ENCODE data around the gene PTGS1.

DNA sequence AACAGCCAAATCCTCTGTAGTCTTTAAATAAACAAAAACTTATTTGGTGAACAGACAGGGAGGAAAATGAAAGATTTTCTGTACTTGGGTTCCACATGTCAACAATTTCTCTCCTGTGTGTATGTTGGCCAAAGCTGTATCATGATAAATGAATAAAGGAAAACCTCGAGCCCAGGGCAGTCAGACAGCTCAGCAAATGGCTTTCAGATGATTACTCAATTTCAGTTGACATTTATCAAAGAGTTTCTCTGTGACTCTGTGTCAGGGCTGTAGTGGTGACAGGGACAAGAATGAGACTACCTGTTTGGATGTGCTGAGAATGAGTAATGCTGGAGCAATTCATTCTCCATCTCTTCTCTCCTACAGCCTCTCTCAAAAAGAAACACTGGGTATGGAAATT, 45.7 kb upstream of the PTGS1 start:
- TF ChIP-seq, protein P1, sequence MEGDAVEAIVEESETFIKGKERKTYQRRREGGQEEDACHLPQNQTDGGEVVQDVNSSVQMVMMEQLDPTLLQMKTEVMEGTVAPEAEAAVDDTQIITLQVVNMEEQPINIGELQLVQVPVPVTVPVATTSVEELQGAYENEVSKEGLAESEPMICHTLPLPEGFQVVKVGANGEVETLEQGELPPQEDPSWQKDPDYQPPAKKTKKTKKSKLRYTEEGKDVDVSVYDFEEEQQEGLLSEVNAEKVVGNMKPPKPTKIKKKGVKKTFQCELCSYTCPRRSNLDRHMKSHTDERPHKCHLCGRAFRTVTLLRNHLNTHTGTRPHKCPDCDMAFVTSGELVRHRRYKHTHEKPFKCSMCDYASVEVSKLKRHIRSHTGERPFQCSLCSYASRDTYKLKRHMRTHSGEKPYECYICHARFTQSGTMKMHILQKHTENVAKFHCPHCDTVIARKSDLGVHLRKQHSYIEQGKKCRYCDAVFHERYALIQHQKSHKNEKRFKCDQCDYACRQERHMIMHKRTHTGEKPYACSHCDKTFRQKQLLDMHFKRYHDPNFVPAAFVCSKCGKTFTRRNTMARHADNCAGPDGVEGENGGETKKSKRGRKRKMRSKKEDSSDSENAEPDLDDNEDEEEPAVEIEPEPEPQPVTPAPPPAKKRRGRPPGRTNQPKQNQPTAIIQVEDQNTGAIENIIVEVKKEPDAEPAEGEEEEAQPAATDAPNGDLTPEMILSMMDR (IDR thresholded peaks at IDR 0.05): no peak
- no peak for TF ChIP-seq POLR2A (IDR thresholded peaks at IDR 0.05)
